Measurements from ENCODE around the gene CEL.

Gene CEL

GRCh38 chr9:133026426-133026825 lies 35.4 kb upstream of the CEL start (continued):
- TF ChIP-seq RARB (CRISPR knock-in tag; IDR thresholded peaks at IDR 0.05) (no peak), SNAI2 (CRISPR knock-in tag; IDR thresholded peaks at IDR 0.05) (no peak), GLIS3 (CRISPR knock-in tag; IDR thresholded peaks at IDR 0.05) (no peak)

GRCh38 chr9:133027134-133027533 lies 34.6 kb upstream of the CEL start:
- no peak for TF ChIP-seq ZFP3 (CRISPR knock-in tag; IDR thresholded peaks at IDR 0.05)
- TF ChIP-seq SNAI2 (CRISPR knock-in tag; IDR thresholded peaks at IDR 0.05), result no peak
- TF ChIP-seq ZNF8 (CRISPR knock-in tag; IDR thresholded peaks at IDR 0.05), result no peak
- no peak for TF ChIP-seq TSHZ2 (CRISPR knock-in tag; IDR thresholded peaks at IDR 0.05)
- no peak for TF ChIP-seq ISL1 (CRISPR knock-in tag; IDR thresholded peaks at IDR 0.05)
- no peak for TF ChIP-seq CREB5 (CRISPR knock-in tag; IDR thresholded peaks at IDR 0.05; ENCODE audit: low read depth)
- TF ChIP-seq TOX (CRISPR knock-in tag; IDR thresholded peaks at IDR 0.05; ENCODE audit: borderline replicate concordance), result no peak
- TF ChIP-seq TCF4 (CRISPR knock-in tag; IDR thresholded peaks at IDR 0.05; ENCODE audit: borderline replicate concordance), result no peak
- TF ChIP-seq ZNF70 (CRISPR knock-in tag; IDR thresholded peaks at IDR 0.05), result no peak
- TF ChIP-seq ZC3H10 (CRISPR knock-in tag; IDR thresholded peaks at IDR 0.05), result no peak
- no peak for ATAC-seq

GRCh38 chr9:133028221-133028620 lies 33.6 kb upstream of the CEL start:
- no peak for ATAC-seq
- TF ChIP-seq ZNF565 (CRISPR knock-in tag; conservative IDR thresholded peaks at IDR 0.05; ENCODE audit: low read depth) (no peak), SNAI2 (CRISPR knock-in tag; IDR thresholded peaks at IDR 0.05) (no peak), ZNF8 (CRISPR knock-in tag; IDR thresholded peaks at IDR 0.05) (no peak), PATZ1 (CRISPR knock-in tag; IDR thresholded peaks at IDR 0.05; ENCODE audit: borderline replicate concordance) (no peak), TCF4 (CRISPR knock-in tag; IDR thresholded peaks at IDR 0.05; ENCODE audit: borderline replicate concordance) (no peak), CREB5 (CRISPR knock-in tag; IDR thresholded peaks at IDR 0.05; ENCODE audit: low read depth) (no peak), OSR1 (CRISPR knock-in tag; IDR thresholded peaks at IDR 0.05) (no peak), ZNF70 (CRISPR knock-in tag; IDR thresholded peaks at IDR 0.05) (no peak), CSRNP3 (CRISPR knock-in tag; IDR thresholded peaks at IDR 0.05) (no peak), ESRRG (CRISPR knock-in tag; IDR thresholded peaks at IDR 0.05) (no peak), BACH2 (CRISPR knock-in tag; IDR thresholded peaks at IDR 0.05; ENCODE audit: borderline replicate concordance) (no peak), ZFP3 (CRISPR knock-in tag; IDR thresholded peaks at IDR 0.05) (no peak), PPARA (CRISPR knock-in tag; IDR thresholded peaks at IDR 0.05; ENCODE audit: borderline replicate concordance) (no peak), ISL1 (CRISPR knock-in tag; IDR thresholded peaks at IDR 0.05) (no peak), ZFP30 (CRISPR knock-in tag; IDR thresholded peaks at IDR 0.05) (no peak), TOX (CRISPR knock-in tag; IDR thresholded peaks at IDR 0.05; ENCODE audit: borderline replicate concordance) (no peak), CSDC2 (CRISPR knock-in tag; IDR thresholded peaks at IDR 0.05) (no peak)

GRCh38 chr9:133029994-133030316 lies 31.8 kb upstream of the CEL start:
- no peak; the same call in 2 of the 3 replicates for ATAC-seq
- TF ChIP-seq RARB (CRISPR knock-in tag; IDR thresholded peaks at IDR 0.05), result no peak
- no peak for TF ChIP-seq OSR1 (CRISPR knock-in tag; IDR thresholded peaks at IDR 0.05)
- TF ChIP-seq ESRRG (CRISPR knock-in tag; IDR thresholded peaks at IDR 0.05), result no peak
- no peak for TF ChIP-seq ZFP30 (CRISPR knock-in tag; IDR thresholded peaks at IDR 0.05)
- no peak for TF ChIP-seq GLIS3 (CRISPR knock-in tag; IDR thresholded peaks at IDR 0.05)
- no peak for TF ChIP-seq ZFP3 (CRISPR knock-in tag; IDR thresholded peaks at IDR 0.05)
- no peak for TF ChIP-seq TCF4 (CRISPR knock-in tag; IDR thresholded peaks at IDR 0.05; ENCODE audit: borderline replicate concordance)
- TF ChIP-seq CREB5 (CRISPR knock-in tag; IDR thresholded peaks at IDR 0.05; ENCODE audit: low read depth), result no peak
- TF ChIP-seq SNAI2 (CRISPR knock-in tag; IDR thresholded peaks at IDR 0.05), result no peak
- no peak for TF ChIP-seq ISL1 (CRISPR knock-in tag; IDR thresholded peaks at IDR 0.05)
- TF ChIP-seq CSRNP3 (CRISPR knock-in tag; IDR thresholded peaks at IDR 0.05), result no peak
- TF ChIP-seq BACH2 (CRISPR knock-in tag; IDR thresholded peaks at IDR 0.05; ENCODE audit: borderline replicate concordance), result no peak
- TF ChIP-seq POU6F1 (CRISPR knock-in tag; IDR thresholded peaks at IDR 0.05; ENCODE audit: borderline replicate concordance, low read depth), result no peak

Data from SK-N-SH treated with all-trans-retinoic acid at 6 μM for 48 hours (cell line).